HUDEP-2 (cell line): Measurements from ENCODE around the gene MAP3K2.
A peak's percentile ranks its signal among the peaks of the same experiment; 100 is the strongest.

Experiments
- DNase-seq, 76 experiments: peaks; one replicate each; lab custom pipeline; 2025; ENCODE audit not compliant: unreplicated experiment in 76 of 76; lab: John Stamatoyannopoulos, UW

Gene MAP3K2

DNA sequence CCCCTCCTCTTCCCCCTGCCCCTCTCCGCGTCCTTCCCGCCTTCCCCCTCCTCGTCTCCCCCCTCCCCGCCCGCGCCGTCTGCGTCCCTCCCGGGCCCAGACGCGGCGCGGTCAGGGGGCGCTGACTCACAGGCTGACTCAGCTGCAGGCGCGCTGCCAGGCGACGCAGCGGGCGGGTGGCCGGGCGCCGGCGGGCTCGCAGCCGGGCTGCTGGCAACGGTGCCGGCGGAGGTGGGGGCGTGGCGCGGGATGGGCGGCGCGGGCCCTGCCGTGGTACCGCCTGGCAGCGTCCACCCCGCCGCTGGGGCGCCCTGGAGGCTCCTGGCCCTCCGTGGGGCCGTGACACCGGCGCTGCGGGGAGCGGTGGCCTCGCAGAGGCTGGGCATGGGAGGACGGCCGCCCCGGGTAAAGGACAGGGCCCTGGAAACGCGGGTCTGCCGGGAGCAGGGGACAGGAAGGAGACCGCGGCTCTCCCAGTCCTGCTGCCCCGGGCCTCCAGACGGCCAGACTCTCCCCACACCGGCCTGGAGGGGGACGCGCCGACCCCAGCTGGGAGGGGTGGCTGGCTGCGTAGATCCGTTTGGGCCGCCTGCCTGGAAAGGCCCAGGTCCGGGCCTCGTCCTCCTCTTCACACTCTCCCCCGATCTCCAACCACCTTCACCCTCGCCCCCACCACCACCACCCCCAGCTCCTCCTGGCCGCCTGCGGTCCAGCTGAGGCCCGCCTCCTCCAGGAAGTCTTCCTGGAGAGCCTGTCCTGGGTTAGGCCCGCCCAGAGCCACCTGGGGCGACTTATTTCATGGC lies 20.4 kb upstream of the MAP3K2 start:
- peak in 74 of 76 experiments; percentile 10 to 92 (median 80) for DNase-seq

DNA sequence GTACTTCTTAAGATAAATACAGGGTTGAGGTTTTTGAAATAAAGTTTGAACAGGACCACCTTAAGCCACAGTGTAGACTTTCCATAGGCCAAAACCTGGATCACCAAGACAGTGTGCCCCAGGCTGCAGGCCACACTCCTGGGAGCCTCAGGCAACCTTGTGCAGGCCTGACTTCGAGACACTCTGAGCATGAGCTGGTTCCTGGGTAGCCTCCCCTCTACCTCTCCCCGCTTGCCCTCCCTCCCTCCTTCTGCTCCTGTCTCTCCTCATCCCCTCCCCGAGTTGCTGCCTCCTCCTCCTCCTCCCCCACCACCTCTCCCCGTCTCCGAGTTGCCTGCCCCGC lies 19.9 kb upstream of the MAP3K2 start:
- peak in 4 of 76 experiments; percentile 35 to 50 (median 38) for DNase-seq

DNA sequence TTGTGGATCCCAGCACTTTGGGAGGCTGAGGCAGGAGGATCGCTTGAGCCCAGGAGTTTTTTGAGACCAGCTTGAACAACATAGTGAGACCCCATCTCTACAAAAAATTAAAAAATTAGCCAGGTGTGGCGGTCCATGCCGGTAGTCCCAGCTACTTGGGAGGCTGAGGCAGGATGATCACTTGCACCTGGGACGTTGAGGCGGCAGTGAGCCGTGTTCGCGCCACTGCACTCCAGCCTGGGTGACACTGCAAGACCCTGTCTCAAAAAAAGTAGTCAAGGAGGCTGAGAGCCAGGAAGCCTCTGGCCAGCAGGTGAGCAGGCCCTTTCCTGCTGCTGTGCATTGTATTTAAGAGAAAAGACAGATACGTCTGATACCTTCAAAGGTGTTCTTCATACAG lies 19.3 kb upstream of the MAP3K2 start:
- DNase-seq: no peak

DNA sequence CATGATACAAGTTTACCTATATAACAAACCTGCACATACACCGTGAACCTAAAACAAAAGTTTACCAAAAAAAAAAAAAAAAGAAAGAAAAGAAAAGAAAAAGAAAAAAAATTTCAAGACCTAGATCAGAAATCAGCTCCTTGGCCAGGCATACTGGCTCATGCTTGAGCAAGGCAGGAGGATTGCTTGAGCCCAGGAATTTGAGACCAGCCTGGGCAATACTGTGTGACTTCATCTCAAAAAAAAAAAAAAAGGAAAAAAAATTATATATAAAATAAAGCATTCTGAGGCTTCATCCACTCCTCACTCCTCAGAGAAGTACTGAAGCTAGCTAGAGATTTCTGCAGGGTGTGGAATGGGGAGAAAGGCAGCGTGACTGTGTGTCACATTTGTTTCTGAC lies 18.7 kb upstream of the MAP3K2 start:
- no peak for DNase-seq

DNA sequence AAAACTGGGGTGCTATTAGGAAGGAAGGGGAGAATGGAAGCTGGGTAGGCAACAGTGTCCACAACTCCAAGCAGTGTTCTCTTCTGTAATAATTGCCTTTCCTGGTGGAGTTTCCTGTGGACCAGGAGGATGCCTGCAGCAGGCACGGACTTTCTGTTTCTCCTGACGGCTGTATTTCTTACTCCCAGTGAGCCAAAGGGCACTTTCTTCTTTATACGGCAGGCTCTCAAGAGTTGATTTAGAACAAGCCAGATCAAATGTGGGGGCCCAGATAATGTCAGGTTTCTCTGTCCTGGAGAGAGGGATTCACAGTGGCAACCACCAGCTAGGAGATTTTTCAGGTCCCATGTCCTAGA lies 17.5 kb upstream of the MAP3K2 start:
- no peak for DNase-seq

DNA sequence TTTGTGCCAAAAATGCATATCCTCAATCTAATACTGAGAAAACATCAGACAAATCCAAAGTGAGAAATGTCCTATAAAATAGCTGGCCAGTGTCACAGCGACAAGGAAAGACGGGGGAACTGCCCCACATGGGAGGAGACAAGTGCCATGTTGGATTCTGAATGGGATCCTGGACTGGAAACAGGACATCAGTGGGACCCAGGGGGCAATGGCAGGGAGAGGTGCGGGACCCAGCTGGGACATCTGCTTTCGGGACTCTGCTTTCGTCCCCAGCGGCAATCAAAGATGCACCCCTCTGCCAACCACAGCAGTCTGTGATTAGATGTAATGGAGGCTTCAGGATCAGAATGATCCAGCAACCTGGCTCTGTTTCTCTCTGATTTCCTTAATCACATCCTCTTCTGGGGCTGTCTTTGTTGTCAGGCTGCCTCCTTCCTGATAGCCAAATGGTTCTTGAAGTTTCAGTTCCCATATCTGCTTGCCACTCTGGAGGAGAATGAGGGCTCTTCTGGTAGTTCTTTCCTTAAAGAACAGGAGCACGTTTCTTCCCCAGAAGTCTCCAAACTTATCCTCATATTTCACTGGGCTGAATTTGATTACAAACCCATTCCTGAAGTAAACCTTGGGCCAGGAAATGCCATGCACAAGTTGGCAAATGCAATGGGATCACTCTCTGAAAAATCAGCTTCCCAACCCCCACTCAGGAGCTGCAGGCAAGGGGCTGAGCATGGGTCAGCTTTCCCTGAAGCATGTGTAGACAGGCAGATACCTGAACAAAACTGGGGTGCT lies 16.9 kb upstream of the MAP3K2 start:
- no peak for DNase-seq

DNA sequence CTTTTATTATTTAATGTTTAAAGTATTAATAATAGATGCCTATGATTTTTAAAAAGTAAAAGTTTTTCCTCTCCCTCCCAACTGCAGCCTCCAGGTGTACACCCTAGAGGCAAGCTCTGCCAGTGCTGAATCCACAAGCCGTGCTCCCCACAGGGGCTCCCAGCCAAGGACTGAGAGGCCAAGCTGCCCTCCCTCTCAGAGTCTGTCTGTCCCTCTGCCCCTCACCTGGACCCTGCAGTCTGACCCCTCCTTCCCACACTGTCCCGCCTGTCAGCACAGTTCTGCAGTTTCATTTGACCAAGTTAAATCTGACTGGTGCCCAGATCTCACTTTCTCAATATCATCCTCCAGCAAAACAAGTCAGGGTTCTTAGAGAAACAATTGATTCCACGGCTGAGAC lies 15.7 kb upstream of the MAP3K2 start:
- no peak for DNase-seq

DNA sequence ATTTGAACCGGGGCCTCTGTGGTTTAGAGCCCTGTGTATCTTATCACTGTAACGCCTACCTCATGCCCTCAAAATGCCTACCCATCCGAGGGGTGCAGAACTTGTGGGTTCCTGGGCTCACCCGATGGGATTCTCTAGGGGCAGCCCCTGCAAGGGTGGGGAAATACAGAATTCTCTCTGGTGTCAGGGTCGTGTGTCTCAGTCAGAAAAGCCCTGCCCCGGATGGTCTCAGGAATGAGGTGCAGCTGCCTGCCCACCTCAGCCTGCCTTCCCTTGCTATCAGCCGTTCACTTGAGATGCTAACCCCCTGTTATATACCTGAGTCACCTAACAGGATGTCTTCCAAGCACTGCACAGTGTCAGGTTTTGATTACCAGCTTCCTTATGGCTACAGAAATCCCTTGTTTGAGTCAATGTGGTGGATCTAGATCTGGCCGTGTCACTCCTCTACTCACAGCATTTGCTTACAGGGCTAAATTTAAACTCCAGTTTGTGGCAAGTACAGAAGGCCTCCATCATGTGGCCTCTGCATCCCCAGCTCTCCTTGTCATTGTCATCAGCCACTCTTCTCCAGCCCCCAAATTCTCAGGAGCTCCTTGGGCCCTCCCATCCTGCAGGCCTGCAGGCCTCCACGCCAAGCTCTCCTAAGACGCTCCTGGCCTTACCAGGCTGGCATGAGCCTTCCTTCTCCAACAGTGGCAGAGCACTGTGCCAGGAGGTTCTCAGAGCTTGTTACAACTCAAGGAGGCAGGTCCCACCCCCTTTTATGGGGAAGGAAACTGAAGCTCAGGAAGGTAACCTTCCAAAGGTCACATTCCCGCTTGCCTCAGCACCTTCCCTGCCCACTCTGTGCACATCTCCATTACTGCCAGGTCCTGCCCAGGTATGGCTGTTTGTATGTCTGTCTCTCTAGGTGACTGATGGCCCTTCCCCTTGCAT lies 14.3 kb upstream of the MAP3K2 start:
- no peak for DNase-seq

DNA sequence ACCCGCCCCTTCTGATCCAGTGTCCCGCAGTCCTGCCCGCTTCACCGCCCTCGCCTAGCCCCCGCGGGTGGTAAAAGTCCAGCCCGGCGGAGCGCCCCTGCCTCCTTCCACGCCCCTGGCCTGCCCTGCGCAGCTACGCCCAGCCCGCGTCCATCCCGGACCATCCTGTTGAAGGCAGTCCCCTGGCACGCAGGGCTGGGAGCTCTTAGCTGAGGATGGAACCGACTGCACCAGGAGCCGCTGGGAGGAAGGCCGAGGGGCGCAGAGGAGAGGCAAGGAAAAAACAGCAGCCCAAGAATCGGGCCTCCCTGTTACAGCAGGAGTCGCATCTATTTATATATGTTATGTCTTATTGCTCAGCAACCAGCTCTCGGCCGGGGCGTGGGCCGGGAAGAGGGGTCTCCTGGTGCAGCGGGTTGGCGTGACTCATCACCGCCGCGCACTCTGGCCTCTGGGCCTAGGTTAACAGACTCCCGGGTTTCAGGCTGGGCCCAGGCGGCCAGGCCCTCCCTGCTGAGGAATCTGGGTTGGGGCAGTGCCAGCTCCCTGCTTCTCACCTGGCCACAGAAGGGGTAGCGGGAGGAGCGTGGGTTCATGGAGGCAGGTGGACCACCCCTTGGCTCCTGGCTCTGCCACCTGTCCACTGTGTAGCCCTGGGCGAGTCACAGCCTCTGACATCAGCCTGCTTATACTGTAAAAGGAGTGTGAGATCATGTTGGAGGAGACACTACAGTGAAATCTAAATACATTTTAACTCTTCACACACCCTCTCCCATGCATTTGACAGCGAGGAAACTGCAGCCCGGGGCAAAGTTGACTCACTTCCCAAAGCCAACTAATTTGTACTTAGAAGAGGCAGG lies 13.4 kb upstream of the MAP3K2 start:
- DNase-seq: no peak

DNA sequence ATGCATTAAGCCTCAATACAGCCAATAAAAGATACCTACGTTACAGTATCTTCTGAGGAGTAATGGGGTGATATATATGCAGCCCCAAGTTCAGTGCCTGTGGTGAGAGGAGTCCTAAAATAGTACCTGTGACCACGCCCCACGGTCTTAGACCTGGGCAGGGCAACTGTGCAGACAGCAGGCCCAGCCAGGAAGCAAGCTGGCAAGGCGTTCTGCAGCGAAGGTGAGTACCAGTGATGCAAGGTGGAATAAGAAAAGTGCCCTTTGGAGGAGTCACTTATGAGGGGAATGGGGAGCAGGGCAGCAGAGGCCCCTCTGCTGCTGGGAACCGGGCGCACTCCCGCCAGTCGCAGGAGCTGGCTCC lies 12.7 kb upstream of the MAP3K2 start:
- no peak for DNase-seq

DNA sequence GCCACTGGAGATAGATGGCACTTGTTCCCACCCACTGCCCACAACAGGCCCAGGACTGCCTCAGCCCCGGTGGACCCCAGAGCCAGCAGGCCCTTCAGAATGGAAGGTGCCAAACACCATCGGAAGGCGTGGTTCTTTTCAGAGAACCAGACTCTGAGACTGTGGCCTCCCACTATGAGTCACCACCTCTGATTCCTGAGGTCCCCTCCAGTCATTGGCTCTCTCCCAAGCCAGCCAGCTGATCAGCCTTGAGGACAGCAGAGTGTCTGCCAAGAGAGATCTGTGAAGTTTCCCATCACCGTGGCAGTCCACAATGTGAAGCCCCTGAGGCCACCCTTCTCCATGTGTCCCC lies 10.4 kb upstream of the MAP3K2 start:
- DNase-seq: peak in 74 of 76 experiments; percentile 11 to 93 (median 84)

DNA sequence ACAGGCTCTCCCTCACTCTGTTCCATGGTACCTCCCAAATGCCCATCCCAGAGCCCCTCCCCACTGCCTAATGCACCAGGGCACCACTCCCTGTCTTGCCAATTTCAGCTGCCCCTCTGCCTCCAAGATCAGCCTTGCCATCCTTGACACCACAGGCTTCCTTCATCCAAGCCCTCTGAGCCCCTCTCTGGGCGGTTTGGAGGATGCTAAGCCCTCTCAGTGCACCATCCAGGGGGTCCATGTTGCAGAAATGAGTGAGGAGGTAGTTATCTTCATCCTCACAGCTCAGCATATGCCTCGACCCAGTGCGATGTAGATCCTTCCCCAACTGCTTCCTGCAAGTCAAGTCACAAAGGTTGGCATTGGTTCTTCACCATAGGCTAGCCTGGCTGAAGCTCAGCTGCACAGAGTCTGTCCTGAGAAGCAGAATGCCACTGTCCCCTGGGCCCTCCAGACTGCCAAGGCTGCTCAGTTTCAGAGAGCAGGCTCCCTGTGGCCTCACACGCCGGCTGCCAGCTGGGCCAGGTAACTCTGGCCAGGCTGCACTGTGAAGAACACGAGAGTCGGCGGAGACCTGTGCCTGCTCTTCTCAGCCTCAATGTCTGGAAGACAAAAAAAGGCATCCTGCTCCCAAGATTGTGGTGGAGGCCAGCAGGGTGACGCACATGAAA lies 9.9 kb upstream of the MAP3K2 start:
- no peak for DNase-seq

DNA sequence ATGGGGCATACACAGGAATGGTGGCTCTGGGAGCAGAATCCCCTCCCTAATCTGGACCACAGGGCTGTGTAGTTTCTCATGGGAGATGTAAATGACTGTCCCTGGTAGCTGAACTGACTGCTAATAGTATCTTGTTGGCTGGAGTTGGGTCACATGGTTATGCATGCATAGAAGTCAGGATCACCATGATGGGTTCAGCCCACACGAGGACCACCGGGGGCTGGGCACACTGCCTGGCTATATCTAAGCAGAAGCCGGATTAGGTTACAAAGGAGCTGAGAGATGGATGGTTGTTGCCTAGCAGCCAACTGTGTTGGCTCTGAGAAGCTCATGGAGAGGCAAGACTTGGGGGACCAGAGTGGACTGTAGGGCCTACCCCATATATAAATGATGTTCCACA lies 6.7 kb upstream of the MAP3K2 start:
- no peak for DNase-seq

DNA sequence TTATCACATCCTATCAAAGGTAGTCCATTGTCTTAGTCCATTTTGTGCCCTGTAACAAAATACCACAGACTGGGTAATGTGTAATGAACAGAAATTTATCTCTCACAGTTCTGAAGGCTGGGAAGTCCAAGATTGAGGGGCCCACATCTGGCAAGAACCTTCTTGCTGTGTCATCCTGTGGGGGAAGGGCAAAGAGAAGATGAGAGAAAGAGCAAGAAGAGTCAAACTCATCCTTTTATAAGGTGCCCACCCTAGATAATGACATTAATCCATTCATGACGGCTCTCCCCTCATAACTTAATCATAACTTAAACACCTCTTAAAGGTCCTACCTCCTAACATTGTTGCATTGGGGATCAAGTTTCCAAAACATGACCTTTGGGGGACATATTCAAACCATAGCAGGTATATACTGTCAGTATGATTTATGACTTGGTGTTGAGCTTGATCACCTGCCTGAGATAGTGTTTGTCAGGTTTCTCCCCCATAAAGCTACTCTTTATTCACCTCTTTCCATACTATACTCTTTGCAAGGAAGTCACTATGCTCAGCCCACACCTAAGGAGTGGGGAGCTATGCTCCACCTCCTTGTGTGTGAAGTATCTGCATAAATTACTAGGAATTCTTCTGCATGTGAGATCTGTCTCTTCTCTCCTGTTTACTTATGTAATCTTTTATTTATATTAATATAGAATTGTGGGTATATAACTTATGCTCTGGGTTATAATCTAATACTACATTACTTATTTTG lies 5.2 kb upstream of the MAP3K2 start:
- peak in 1 of 76 experiments; percentile 7 for DNase-seq

DNA sequence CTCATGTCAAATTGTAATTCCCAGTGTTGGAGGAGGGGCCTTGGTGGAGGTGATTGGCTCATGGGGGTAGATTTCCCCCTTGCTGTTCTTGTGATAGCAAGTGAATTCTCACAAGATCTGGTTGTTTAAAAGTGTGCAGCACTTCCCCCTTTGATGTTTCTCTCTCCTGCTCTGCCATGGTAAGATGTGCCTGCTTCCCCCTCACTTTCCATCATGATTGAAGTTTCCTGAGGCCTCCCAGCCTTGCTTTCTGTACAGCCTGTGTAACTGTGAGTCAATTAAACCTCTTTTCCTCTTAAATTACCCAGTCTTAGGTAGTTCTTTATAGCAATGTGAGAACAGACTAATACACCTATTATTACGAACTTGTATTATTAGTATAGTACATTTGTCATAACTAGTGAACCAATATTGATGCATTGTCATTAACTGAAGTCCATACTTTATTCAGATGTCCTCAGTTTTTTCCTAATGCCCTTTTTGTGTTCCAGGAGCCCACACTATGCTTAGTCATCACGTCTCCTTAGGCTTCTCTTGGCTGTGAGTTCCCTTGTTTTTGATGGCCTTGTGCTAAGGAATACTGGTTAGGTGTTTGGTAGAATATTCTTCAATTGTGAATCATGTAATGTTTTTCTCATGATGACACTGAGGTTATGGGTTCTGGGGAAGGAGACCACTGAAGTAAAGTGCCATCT lies 4.5 kb upstream of the MAP3K2 start:
- no peak for DNase-seq

DNA sequence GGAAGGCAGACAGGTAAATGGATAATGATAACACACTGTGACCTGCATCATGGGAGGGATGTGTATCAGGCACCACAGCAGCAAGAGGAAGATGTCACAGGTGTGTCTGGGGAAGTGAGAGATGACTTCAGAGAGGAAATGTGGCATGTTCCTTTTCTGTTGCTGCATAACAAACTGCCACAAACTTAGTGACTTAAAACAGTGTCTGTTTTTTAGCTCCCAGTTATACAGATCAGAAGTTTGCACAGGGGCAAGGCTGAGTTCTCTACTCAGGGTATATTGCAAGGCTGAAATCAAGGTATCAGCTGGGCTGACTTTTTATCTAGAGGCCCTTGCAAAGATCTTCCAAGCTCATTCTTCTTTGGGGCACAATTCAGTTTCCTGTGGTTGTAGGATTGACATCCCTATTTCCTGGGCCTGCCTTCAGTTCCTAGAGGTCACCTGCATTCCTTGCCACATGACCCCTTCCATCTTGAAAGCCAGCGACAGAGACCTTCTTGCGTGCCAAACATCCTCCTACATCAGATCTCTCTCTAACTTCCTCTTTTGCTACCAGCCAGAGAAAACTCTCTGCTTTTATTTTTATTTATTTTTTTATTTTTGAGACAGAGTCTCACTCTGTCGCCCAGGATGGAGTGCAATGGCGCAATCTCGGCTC lies 2.1 kb upstream of the MAP3K2 start:
- peak in 1 of 76 experiments; percentile 18 for DNase-seq

DNA sequence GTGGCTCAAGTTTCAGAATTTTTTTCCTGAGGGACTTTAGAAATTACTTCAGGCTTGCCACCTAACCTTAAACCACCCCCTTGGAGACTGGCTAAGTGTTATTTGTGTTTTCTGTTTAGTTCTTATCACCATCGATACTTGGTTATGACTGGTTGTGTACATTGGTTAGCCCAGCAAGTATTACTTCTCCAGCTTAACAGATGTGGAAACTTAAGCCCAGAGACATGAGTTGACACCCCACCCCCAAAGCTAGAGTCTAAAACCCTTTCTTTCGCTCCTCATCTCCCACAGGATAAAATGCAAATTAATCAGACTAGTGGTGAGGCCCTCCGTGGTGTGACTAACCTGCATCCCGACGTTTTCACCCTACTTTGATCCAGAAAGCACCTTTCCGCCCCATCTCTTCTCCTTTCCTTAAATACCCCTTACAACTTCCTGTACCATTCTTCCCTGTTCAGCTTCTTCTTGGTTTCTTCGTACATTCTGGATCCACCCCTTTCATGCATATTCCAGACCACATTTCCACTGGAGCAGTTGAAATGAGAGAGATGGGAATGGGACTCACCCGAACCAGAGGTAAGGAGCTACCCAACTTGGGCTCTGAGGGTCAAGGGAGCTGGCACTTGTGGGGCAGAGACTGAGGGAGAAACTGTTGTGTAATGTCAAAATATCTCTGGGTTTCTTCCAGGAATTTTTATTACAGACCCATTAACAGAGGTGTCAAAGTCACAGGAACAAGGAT lies 819 bp upstream of the MAP3K2 start:
- DNase-seq: no peak
